ENCODE data around the gene IGLL5.

Gene IGLL5

DNA sequence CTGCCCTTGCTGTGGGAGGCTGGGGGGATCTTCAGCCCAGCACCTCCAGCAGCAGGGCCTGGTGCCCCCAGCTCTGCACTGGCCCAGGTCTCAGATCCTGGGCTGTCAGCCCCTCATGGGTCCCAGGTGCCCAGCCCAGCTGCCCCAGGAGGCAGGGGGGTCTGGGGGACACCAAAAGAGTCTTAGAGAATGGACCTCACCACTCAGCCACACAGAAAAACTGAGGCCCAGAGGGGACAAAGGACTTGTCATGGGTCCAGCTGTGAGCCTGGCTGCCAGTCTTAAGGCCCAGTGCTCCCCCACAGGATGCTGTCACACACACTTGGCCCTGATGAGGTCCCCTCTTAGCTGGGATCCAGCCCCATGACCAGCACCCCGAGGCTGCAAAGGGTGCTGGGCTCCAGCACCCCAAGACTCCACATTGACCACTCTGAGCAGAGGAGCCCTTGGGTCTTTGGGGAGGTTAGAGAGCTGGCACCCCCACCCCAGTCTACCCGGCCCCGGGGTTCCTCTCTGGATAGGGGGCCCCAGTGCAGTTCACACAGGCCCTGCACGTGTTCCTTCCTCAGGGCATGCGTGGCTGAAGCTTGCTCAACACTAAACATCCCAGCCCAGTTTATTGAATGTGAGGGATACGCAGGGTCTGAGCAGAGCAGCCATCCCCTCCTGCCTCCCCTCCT lies 54.4 kb downstream of the IGLL5 start:
- CTCF ChIA-PET = interaction anchor here (0.6 to 5.2 kb wide), 23 partner anchors 8 to 549 kb away, joined by 3 to 88 read pairs (median 3); no protein-coding TSS in a partner anchor
- Histone ChIP-seq H3K36me3 (ENCODE audit: control insufficient read depth in 2 of 2, insufficient read depth in 1 of 2, low read length in 2 of 2) (no peaks in the 10 kb centered on the region), H3K4me1 (ENCODE audit: control insufficient read depth, insufficient read depth, low read length) (no peaks in the 10 kb centered on the region), H3K4me3 (ENCODE audit: low read depth, low read length) (no peak overlapping the region), H3K9me3 (ENCODE audit: control insufficient read depth, insufficient read depth, low read depth, low read length) (no peaks in the 10 kb centered on the region), H3K27ac (ENCODE audit: extremely low read depth, low read depth, low read length) (no peak overlapping the region)
- TF ChIP-seq ZNF280D (tag by site-specific recombination; IDR thresholded peaks at IDR 0.05) (no peak), ZNF16 (tag by site-specific recombination; IDR thresholded peaks at IDR 0.05; ENCODE audit: low read depth) (no peak), HOXA7 (CRISPR knock-in tag; IDR thresholded peaks at IDR 0.05; ENCODE audit: borderline replicate concordance) (no peak), ZNF692 (tag by site-specific recombination; IDR thresholded peaks at IDR 0.05) (no peak), ZNF23 (tag by site-specific recombination; IDR thresholded peaks at IDR 0.05; ENCODE audit: borderline replicate concordance) (no peak), KLF16 (tag by site-specific recombination; IDR thresholded peaks at IDR 0.05) (no peak), HOXC10 (CRISPR knock-in tag; IDR thresholded peaks at IDR 0.05) (no peak)
- TF ChIP-seq, protein P1, sequence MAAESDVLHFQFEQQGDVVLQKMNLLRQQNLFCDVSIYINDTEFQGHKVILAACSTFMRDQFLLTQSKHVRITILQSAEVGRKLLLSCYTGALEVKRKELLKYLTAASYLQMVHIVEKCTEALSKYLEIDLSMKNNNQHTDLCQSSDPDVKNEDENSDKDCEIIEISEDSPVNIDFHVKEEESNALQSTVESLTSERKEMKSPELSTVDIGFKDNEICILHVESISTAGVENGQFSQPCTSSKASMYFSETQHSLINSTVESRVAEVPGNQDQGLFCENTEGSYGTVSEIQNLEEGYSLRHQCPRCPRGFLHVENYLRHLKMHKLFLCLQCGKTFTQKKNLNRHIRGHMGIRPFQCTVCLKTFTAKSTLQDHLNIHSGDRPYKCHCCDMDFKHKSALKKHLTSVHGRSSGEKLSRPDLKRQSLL (tag by site-specific recombination; IDR thresholded peaks at IDR 0.05) = no peak
- POLR2A ChIA-PET = no interaction called here

GRCh38 chr22:22942511-22943329 lies 55.1 kb downstream of the IGLL5 start:
- H3K4me1 ChIP-seq (ENCODE audit: control insufficient read depth, insufficient read depth, low read length) = no peaks in the 10 kb centered on the region
- POLR2A ChIA-PET = no interaction called here
- no peaks in the 10 kb centered on the region for H3K36me3 ChIP-seq (ENCODE audit: control insufficient read depth in 2 of 2, insufficient read depth in 1 of 2, low read length in 2 of 2)
- CTCF ChIA-PET = interaction anchor here (0.6 to 5.2 kb wide), 29 partner anchors 8 to 550 kb away, joined by 3 to 88 read pairs (median 3); partner anchors contain the start of gene PRAME
- H3K27ac ChIP-seq (ENCODE audit: extremely low read depth, low read depth, low read length) = no peak overlapping the region
- no peaks in the 10 kb centered on the region for H3K9me3 ChIP-seq (ENCODE audit: control insufficient read depth, insufficient read depth, low read depth, low read length)
- no peak overlapping the region for H3K4me3 ChIP-seq (ENCODE audit: low read depth, low read length)
- TF ChIP-seq ZNF48 (tag by site-specific recombination; IDR thresholded peaks at IDR 0.05) (no peak), AEBP2 (tag by site-specific recombination; IDR thresholded peaks at IDR 0.05; ENCODE audit: borderline replicate concordance) (no peak), ZEB2 (tag by site-specific recombination; IDR thresholded peaks at IDR 0.05) (no peak), HOXD13 (CRISPR knock-in tag; IDR thresholded peaks at IDR 0.05; ENCODE audit: borderline replicate concordance) (no peak), ZNF274 (IDR thresholded peaks at IDR 0.05; ENCODE audit: low read length) (no peak), ZNF274 (tag by site-specific recombination; IDR thresholded peaks at IDR 0.05; ENCODE audit: borderline replicate concordance) (no peak), PRDM1 (tag by site-specific recombination; IDR thresholded peaks at IDR 0.05) (no peak), ZFHX2 (tag by site-specific recombination; conservative IDR thresholded peaks at IDR 0.05) (peak; percentile 96), ZNF623 (tag by site-specific recombination; IDR thresholded peaks at IDR 0.05) (no peak), OVOL3 (tag by site-specific recombination; IDR thresholded peaks at IDR 0.05) (no peak)
- TF ChIP-seq, protein P2, sequence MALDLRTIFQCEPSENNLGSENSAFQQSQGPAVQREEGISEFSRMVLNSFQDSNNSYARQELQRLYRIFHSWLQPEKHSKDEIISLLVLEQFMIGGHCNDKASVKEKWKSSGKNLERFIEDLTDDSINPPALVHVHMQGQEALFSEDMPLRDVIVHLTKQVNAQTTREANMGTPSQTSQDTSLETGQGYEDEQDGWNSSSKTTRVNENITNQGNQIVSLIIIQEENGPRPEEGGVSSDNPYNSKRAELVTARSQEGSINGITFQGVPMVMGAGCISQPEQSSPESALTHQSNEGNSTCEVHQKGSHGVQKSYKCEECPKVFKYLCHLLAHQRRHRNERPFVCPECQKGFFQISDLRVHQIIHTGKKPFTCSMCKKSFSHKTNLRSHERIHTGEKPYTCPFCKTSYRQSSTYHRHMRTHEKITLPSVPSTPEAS (tag by site-specific recombination; IDR thresholded peaks at IDR 0.05) = peak; percentile 83
- TF ChIP-seq, protein P3, sequence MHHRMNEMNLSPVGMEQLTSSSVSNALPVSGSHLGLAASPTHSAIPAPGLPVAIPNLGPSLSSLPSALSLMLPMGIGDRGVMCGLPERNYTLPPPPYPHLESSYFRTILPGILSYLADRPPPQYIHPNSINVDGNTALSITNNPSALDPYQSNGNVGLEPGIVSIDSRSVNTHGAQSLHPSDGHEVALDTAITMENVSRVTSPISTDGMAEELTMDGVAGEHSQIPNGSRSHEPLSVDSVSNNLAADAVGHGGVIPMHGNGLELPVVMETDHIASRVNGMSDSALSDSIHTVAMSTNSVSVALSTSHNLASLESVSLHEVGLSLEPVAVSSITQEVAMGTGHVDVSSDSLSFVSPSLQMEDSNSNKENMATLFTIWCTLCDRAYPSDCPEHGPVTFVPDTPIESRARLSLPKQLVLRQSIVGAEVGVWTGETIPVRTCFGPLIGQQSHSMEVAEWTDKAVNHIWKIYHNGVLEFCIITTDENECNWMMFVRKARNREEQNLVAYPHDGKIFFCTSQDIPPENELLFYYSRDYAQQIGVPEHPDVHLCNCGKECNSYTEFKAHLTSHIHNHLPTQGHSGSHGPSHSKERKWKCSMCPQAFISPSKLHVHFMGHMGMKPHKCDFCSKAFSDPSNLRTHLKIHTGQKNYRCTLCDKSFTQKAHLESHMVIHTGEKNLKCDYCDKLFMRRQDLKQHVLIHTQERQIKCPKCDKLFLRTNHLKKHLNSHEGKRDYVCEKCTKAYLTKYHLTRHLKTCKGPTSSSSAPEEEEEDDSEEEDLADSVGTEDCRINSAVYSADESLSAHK (tag by site-specific recombination; IDR thresholded peaks at IDR 0.05) = no peak
